ENCODE data around the gene CBFA2T3. TPM values are rescaled to one million over a fixed set of nuclear protein-coding genes. Genes with fewer than 3 reads are reported as not detected.

Gene CBFA2T3
- total RNA-seq, 1 experiment from 2014 or later = 13.7 TPM

- no peak for DNase-seq (ENCODE audit: low read depth, low spot score)
- Histone ChIP-seq H3K27me3 (ENCODE audit: control insufficient read depth, insufficient read depth, low read length) (no peaks in the 10 kb centered on the region), H3K4me3 (ENCODE audit: low read depth in 2 of 2, low read length in 2 of 2) (no peak overlapping the region), H3K4me1 (ENCODE audit: control insufficient read depth, insufficient read depth, low read length) (no peaks in the 10 kb centered on the region), H3K27ac (ENCODE audit: low read length) (no peak overlapping the region), H3K36me3 (ENCODE audit: control insufficient read depth, insufficient read depth, low read length) (no peaks in the 10 kb centered on the region), H3K9me3 (ENCODE audit: control insufficient read depth, insufficient read depth, low read depth, low read length) (0 out of 2 replicates have a peak, but pooled peaks cover 3% of the 10 kb centered on the region)
- BruUV-seq (replicated peaks) = no TSS peak
- ChIA-PET CTCF (no interaction called here), POLR2A (no interaction called here)
- in situ Hi-C loops (cut with HindIII; ENCODE audit: low pct_unique_long_range_greater_than_20kb, low sequenced_read_pairs) = no loop called here
- ATAC-seq = no peak
- intact Hi-C loops (cut with micrococcal nuclease; ENCODE audit: unreplicated experiment) = no loop called here
- TF ChIP-seq POLR2AphosphoS5 (IDR thresholded peaks at IDR 0.05; ENCODE audit: low read depth, low read length) = no peak
- TF ChIP-seq REST (IDR thresholded peaks at IDR 0.05; ENCODE audit: insufficient read depth in 1 of 2, low read depth in 2 of 2, low read length in 1 of 2) = no peak
- no peak for TF ChIP-seq CTCF (IDR thresholded peaks at IDR 0.05)
- no peak for TF ChIP-seq TCF7L2 (IDR thresholded peaks at IDR 0.05; ENCODE audit: low read depth, low read length)
- no peak for TF ChIP-seq SIN3A (IDR thresholded peaks at IDR 0.05; ENCODE audit: borderline replicate concordance, insufficient read depth, low read depth, low read length)
Observed at GRCh38 chr16:88995194-88995593, 18.2 kb upstream of the CBFA2T3 start.

DNA sequence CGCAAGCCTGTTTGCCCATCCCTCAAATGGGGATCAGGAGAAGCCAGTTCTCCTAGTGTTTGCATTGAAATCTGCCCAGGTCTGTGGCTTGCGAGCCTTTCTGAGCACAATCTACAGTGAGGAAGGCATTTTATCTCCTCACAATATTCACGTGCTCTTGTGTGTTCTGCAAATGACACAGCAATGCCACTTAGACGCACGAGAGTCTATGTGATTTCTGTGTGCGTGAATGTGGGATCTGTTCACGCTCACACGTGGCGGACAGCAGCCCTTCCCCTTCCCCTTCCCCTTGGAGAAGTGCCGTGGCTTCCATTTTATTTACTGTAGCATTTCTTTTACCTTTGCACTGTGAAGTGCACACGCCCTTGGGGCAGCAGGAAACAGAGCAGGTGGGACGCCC lies 17.7 kb upstream of the CBFA2T3 start:
- POLR2A ChIA-PET = no interaction called here
- H3K27ac ChIP-seq (ENCODE audit: low read length) = no peak overlapping the region
- no TSS peak for BruUV-seq (replicated peaks)
- CTCF ChIA-PET = no interaction called here
- no peaks in the 10 kb centered on the region for H3K27me3 ChIP-seq (ENCODE audit: control insufficient read depth, insufficient read depth, low read length)
- DNase-seq (ENCODE audit: low read depth, low spot score) (no peak), ATAC-seq (no peak)
- intact Hi-C loops (cut with micrococcal nuclease; ENCODE audit: unreplicated experiment) (no loop called here), in situ Hi-C loops (cut with HindIII; ENCODE audit: low pct_unique_long_range_greater_than_20kb, low sequenced_read_pairs) (no loop called here)
- no peak overlapping the region for H3K4me3 ChIP-seq (ENCODE audit: low read depth in 2 of 2, low read length in 2 of 2)
- no peaks in the 10 kb centered on the region for H3K4me1 ChIP-seq (ENCODE audit: control insufficient read depth, insufficient read depth, low read length)
- H3K36me3 ChIP-seq (ENCODE audit: control insufficient read depth, insufficient read depth, low read length) = no peaks in the 10 kb centered on the region
- 0 out of 2 replicates have a peak, but pooled peaks cover 3% of the 10 kb centered on the region for H3K9me3 ChIP-seq (ENCODE audit: control insufficient read depth, insufficient read depth, low read depth, low read length)
- TF ChIP-seq SIN3A (IDR thresholded peaks at IDR 0.05; ENCODE audit: borderline replicate concordance, insufficient read depth, low read depth, low read length) (no peak), CTCF (IDR thresholded peaks at IDR 0.05) (no peak), TCF7L2 (IDR thresholded peaks at IDR 0.05; ENCODE audit: low read depth, low read length) (no peak), REST (IDR thresholded peaks at IDR 0.05; ENCODE audit: insufficient read depth in 1 of 2, low read depth in 2 of 2, low read length in 1 of 2) (no peak), POLR2AphosphoS5 (IDR thresholded peaks at IDR 0.05; ENCODE audit: low read depth, low read length) (no peak)
